GM19240 (cell line): Measurements from ENCODE around the gene CRYGA.
"Not testable (repeated sequence)": the region's sequence is repeated elsewhere in the genome, so short reads cannot be mapped to it uniquely, and the experiment has no call there.

Experiments
- DNase-seq: peaks from one replicate; pipeline ENCODE4 v3.0.0; 2011; ENCODE audit warnings: low spot score; ENCODE audit not compliant: insufficient read length

The CRYGA gene

GRCh38 chr2:208127090-208127489 lies 36.3 kb downstream of the CRYGA start:
- DNase-seq: no peak

GRCh38 chr2:208125251-208125650 lies 38.1 kb downstream of the CRYGA start:
- no peak for DNase-seq

GRCh38 chr2:208124013-208124715 lies 39.2 kb downstream of the CRYGA start, which contains the start of gene CRYGD:
Gene CRYGD (minus strand): TSS chr2:208124524. CDS start chr2:208124473, 51 bp downstream.
- not testable (repeated sequence) for DNase-seq

GRCh38 chr2:208122248-208122647 lies 41.1 kb downstream of the CRYGA start:
- DNase-seq: no peak

- no peak for DNase-seq
These were observed 44.5 kb downstream of the CRYGA start for GRCh38 chr2:208118918-208119317.

GRCh38 chr2:208117390-208117789 lies 46.0 kb downstream of the CRYGA start:
- not testable (repeated sequence) for DNase-seq

GRCh38 chr2:208112969-208113368 lies 50.4 kb downstream of the CRYGA start:
- no peak for DNase-seq

GRCh38 chr2:208112273-208112745 lies 51.1 kb downstream of the CRYGA start:
- not testable (repeated sequence) for DNase-seq
